LHCN-M2 (cell line): ENCODE data around the gene TMEM244. TPM values are rescaled to one million over a fixed set of nuclear protein-coding genes. Genes with fewer than 3 reads are reported as not detected.
"Not testable (repeated sequence)": the region's sequence is repeated elsewhere in the genome, so short reads cannot be mapped to it uniquely, and the experiment has no call there.

Experiments
- DNase-seq: peaks from one replicate; pipeline ENCODE4 v3.0.0-alpha.2; 2012; ENCODE audit warnings: low read depth
- total RNA-seq: library from RNA; depleted of rRNA; stranded (reverse); fragments of >200 nt; gene quantifications from 2 replicates; pipeline ENCODE4 v1.2.3, GENCODE V29; 2014; rRNA removed

The TMEM244 gene
- total RNA-seq, 1 experiment from 2014 or later: 0.52 TPM

DNA sequence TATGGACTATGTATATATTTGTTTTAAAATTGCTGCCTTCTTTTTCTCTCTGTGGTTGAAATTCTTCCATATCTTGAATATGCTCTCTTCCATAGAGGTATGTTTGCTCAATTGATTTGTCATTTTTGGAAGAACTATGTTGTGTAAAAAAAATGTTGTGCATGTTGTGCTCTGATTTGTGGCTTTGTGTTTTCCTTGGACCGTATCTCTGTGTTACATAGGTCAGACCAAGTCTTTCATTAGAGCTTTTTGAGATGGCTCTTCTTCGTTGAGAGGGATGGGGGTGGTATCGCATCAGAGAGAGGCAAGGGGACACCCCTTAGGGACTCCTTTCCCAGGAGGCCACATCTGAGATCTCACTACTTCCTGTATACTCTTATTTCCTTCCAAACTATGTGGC, 43.8 kb downstream of the TMEM244 start:
- no peak for DNase-seq

DNA sequence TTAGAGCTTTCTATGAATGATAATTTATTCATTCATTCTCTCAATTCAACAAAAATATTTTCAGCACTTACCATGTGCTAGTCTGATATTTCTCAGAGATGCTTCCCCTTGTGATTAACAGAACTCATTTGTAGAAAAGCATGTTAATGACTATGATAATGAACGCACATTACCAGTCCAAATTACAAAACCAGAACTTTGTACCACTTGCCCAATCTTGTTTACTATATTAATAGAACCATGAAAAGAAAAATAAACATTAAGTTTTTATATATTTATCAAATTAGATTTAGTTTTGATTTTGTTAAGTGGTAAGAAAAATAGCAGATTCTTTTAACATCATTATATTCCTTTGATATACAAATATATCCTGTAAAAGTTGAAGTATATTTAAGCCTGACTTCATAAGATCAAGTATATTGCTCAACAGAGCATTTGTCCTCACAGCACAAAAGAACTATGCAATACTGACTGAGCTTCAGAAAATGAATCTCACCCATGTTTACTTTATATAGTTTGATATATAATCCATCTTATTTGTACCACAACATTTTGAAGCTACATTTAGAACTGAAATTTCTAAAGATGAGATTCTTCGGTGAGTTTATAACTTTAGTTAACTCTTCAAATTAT, 48.9 kb downstream of the TMEM244 start:
- no peak for DNase-seq

DNA sequence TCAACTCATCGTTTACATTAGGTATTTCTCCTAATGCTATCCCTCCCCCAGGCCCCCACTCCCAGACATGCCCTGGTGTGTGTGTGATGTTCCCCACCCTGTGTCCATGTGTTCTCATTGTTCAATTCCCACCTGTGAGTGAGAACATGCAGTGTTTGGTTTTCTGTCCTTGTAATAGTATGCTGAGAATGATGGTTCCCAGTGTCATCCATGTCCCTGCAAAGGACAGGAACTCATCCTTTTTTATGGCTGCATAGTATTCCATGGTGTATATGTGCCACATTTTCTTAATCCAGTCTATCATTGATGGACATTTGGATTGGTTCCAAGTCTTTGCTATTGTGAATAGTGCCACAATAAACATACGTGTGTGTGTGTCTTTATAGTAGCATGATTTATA, 54.0 kb downstream of the TMEM244 start:
- DNase-seq: not testable (repeated sequence)

DNA sequence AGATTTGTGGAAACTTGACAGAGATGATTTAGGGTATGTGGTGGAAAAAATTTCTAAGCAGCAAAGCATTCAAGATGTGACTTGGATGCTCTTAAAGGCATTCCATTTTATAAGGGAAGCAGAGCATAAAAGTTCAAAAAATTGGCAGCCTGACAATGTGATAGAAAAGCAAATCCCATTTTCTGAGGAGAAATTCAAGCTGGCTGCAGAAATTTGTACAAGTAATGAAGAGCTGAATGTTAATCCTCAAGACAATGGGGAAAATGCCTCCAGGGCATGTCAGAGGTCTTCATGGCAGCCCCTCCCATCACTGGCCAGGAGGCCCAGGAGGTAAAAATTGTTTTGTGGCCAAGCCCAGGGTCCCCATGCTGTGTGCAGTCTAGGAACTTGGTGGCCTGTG, 58.2 kb downstream of the TMEM244 start:
- not testable (repeated sequence) for DNase-seq

DNA sequence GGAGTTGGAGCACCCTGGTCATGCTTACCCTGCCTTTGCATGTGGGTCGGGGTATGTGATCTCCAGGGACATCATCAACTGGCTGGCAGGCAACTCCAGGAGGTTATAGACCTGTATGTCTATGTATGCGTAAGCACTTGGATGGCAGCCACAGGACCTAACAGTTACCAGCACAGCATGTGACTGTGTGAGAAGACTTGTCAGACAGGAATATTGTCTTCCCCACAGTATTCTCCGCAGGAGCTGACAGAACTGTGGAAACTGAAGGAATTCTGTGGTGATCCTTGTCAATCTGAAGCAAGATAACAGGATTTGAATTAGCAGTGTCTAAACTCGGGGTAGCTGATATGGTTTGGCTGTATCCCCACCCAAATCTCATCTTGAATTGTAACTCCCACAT, 59.2 kb downstream of the TMEM244 start:
- no peak for DNase-seq

DNA sequence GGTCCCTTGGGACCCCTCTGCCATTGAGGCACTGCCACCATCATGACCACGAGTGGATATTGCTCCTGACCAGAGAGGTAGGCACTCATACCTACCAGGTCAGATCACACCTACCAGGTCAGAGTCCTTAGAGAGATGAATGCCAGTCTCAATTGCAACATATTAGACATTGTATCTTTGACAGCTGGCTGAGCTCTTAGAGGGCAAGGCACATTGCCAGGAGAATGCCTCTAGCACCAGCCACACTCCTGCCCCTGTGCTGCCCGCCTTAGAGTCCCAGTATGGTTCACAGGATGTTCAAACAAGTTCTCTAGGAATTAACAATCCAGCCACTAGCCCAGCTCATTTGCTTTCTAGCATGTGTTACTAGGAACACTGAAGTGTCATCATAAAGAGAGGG, 65.9 kb downstream of the TMEM244 start:
- peak; percentile 47 for DNase-seq

DNA sequence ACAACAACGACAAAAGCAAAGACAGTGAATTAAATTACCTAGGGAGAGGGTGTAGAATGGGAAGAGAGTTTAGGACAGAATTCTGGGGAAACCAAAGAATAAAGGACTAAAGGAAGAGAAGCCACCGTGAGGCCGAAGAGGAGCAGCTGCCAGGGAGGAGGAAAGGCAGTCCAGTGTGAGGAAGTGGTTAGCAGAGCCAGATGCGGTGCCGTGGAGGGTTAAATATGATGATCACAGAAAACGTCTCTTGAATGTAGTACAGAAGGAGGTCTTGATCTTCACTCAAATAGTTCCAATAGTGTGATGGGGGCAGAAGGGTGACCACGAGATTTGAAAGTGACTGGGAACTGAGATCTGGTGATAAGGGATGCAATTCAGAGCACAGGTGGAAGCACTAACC, 67.7 kb downstream of the TMEM244 start:
- DNase-seq: no peak

DNA sequence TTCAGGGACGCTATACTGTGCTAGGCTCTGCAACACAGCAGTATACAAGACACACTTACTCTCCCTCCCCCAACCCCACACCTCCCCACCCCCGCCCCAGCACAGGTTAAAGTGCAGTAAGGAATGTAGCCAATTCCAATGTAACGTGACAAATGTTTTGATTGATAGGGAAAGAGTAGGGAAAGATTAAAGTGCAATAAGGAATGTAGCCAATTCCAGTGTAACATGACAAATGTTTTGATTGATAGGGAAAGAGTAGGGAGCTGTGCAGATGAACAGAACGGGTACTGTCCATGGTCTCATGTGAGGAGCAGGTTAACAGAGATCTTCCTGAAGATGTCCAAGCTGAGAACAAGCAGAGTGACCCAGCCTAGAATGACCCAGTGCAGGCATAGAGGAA, 69.1 kb downstream of the TMEM244 start:
- no peak for DNase-seq

DNA sequence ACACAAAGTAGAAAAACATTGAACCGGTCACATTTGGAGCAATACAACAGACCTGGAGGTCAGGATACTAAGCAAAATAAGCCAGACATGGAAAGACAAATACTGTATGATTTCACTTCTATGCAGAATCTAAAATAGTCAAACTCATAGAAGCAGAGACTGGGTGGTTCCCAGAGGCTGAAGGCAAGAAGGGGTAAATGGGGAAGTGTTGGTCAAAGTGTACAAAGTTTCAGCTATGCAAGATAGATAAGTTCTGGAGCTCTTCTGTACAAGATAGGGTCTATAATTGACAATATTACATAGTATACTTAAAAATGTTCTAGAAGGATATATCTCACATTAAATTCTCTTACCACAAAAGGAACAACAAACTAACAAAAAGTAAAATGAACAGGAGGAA, 70.3 kb downstream of the TMEM244 start:
- DNase-seq: no peak

DNA sequence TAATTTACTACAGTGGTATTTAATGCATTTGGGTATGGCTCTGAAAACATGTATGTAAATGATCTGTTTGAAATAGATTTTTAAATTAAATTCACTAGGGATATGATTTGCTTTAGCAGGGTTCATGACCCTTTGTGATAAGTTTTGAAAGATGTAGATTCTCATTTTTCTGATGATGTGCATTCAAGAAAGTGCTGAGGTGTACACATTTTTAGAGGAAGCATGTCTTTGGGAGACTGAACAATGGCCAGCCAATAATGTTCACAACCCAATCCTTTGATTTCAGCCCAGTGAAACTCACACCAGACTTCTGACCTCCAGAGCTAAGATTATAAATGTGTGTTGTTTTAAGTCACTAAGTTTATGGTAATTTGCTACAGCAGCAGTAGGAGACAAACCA, 71.1 kb downstream of the TMEM244 start:
- DNase-seq: no peak

DNA sequence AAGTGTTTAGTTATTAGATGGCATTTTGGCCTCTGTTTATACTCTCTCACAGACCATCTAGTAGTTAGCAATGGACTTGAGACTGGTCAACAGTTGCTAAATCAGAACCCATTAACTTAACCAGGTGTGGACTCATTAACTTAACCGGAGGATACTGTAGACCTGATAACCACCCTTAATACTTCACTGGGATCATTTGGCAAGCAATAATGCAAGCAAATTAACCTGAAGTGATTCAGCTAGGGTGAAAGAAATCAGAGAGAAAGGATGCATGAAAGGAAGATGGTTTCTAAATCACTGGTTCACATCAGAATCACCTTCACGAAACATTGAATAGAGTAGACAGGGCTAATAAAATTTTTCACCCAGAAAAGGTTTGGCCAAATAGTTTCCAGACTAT, 73.3 kb downstream of the TMEM244 start:
- no peak for DNase-seq

DNA sequence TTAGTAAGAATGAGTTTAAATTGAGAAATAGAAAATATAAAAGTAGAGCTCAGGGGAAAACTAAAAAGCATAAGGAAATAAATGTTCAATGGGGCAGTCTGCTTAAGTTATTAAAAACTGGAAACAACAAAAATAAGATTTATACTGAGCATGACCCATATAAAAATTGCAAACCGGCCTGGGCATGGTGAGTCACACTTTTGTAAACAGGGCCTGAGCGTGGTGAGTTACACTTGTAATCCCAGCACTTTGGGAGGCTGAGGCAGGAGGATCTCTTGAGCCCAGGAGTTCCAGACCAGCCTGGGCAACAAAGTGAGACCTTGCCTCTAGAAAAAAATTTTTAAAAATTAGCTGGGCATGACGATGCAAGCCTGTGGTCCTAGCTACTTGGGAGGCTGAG, 74.6 kb downstream of the TMEM244 start:
- DNase-seq: peak; percentile 44

DNA sequence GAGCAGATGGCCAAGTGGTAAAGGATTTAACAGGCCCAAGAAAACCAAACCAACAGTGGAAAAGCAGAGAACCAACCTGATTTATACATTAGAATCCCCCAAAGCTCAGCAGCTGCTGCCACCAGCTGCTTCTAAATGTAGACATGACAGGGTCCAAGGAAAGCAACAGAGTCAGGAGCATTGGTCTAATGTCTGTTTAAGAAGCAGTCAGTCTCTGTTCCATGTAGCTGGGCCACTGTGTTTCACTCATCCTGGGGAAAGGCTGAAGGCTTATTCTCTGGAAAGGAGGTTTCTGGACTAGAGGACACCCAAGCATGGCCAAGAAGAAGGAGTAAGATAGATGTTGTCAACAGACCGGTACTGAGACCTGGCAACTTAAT, 75.4 kb downstream of the TMEM244 start:
- DNase-seq: peak; percentile 39

DNA sequence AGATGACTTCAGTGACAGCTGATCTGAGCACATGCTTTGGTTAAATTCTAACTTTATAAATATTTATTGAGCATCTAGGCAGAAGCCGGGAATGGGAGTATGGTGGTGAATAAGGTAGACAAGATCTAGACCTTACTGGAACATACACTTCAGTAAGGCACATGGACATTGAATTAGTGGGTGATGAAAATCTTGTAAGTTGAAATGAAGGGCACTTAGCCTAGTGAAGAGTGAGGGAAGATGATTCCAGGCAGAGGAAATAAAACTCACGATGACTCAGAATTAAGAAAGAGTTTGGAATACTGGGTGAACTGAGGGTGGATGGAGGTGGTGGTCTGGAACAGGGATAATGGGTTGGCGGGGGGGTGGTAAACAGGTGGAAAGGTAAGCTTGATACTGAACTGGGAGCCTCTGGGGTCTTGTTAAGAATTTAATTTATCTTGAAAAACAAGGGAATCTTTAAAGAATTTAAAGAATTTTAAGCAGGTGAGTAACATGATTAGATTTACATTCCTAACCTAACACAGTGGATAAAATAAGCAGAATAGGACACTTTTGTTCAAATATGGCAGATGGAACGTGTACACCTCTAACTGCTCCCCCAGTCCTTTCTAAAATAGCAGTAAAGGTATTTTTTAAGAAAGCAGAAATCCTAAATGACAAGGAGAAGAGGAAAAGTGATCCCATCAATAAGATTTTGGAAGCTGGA, 75.9 kb downstream of the TMEM244 start:
- no peak for DNase-seq

Other genes starting within 250 kb of the TMEM244 start
- gene ARHGAP18, start 151.1 kb downstream of the TMEM244 start, total RNA-seq: 96.8 and 101 TPM in 2 replicates
- gene L3MBTL3, start 157.3 kb upstream of the TMEM244 start, total RNA-seq: 5.9 and 7.0 TPM in 2 replicates